GM23248 (cell line): Measurements from ENCODE around the gene DGKH. TPM values are rescaled to one million over a fixed set of nuclear protein-coding genes. Genes with fewer than 3 reads are reported as not detected.

ENCODE experiments used
- DNase-seq: peaks from one replicate; pipeline ENCODE4 v3.0.0-alpha.2; 2015
- H2AFZ ChIP-seq: fragments of 200-600 bp; sonication (generic); 2 replicates; pipeline ENCODE4 v1.6.1; 2016; ENCODE audit warnings: antibody characterized with exemption
- H3F3A ChIP-seq: fragments of 200-600 bp; sonication (generic); 2 replicates; pipeline ENCODE4 v1.6.1; 2016; ENCODE audit warnings: mild to moderate bottlenecking, antibody characterized with exemption, mixed run types; ENCODE audit not compliant: insufficient read depth
- H3K27ac ChIP-seq: fragments of 200-600 bp; sonication (generic); 2 replicates; pipeline ENCODE4 v1.5.1; 2016; ENCODE audit warnings: mild to moderate bottlenecking
- H3K27me3 ChIP-seq: fragments of 200-600 bp; sonication (generic); replicated peaks from 2 replicates; pipeline ENCODE4 v1.6.1; 2016; ENCODE audit warnings: mild to moderate bottlenecking; ENCODE audit not compliant: insufficient read depth
- H3K36me3 ChIP-seq: fragments of 200-600 bp; sonication (generic); 2 replicates; pipeline ENCODE4 v1.6.1; 2016; ENCODE audit warnings: low read depth, mild to moderate bottlenecking
- H3K4me1 ChIP-seq: fragments of 200-600 bp; sonication (generic); 2 replicates; pipeline ENCODE4 v1.6.1; 2016; ENCODE audit warnings: mild to moderate bottlenecking; ENCODE audit not compliant: insufficient read depth
- H3K4me2 ChIP-seq: fragments of 200-600 bp; sonication (generic); one replicate; pipeline ENCODE4 v1.6.1; 2016; ENCODE audit warnings: mild to moderate bottlenecking; ENCODE audit not compliant: unreplicated experiment
- H3K4me3 ChIP-seq: fragments of 200-600 bp; sonication (generic); 2 replicates; pipeline ENCODE4 v1.5.1; 2016; ENCODE audit warnings: mild to moderate bottlenecking
- H3K79me2 ChIP-seq: fragments of 200-600 bp; sonication (generic); 2 replicates; pipeline ENCODE4 v1.6.1; 2016; ENCODE audit warnings: mild to moderate bottlenecking; ENCODE audit not compliant: insufficient read depth
- H3K9ac ChIP-seq: fragments of 200-600 bp; sonication (generic); 2 replicates; pipeline ENCODE4 v1.6.1; 2016; ENCODE audit warnings: mild to moderate bottlenecking
- H3K9me2 ChIP-seq: fragments of 200-600 bp; sonication (generic); 2 replicates; pipeline ENCODE4 v1.6.1; 2016; ENCODE audit warnings: mixed run types, mild to moderate bottlenecking, moderate library complexity; ENCODE audit not compliant: insufficient read depth
- H3K9me3 ChIP-seq: fragments of 200-600 bp; sonication (generic); one replicate; pipeline ENCODE4 v1.6.1; 2017; ENCODE audit warnings: low read depth
- H4K20me1 ChIP-seq: fragments of 200-600 bp; sonication (generic); 2 replicates; pipeline ENCODE4 v1.6.0; 2016; ENCODE audit not compliant: insufficient read depth
- EZH2 ChIP-seq: fragments of 200-600 bp; sonication (generic); IDR thresholded peaks from 2 replicates; pipeline ENCODE4 v1.6.1; 2018; ENCODE audit warnings: antibody characterized with exemption, mild to moderate bottlenecking; ENCODE audit not compliant: insufficient read depth, poor library complexity, severe bottlenecking
- EZH2phosphoT487 ChIP-seq: fragments of 200-600 bp; sonication (generic); IDR thresholded peaks from 2 replicates; pipeline ENCODE4 v1.6.1; 2018; ENCODE audit warnings: antibody characterized with exemption, moderate library complexity, mild to moderate bottlenecking, low read depth; ENCODE audit not compliant: insufficient read depth
- WGBS, 2 experiments: methylation state at CpG; one replicate each; pipeline ENCODE4 v1.1.6; 2015 to 2017; ENCODE audit warnings: low lambda C conversion rate in 2 of 2, low coverage in 1 of 2; ENCODE audit errors: missing lambda C conversion rate in 2 of 2; 5-methylcytosine and 5-hydroxymethylcytosine counted together
- in situ Hi-C: fragments of 300-500 bp; cut with MboI; formaldehyde crosslinking; loops from 2 replicates; pipeline ENCODE4 v1.15.0; 2020
- polyA plus RNA-seq: library from polyadenylated mRNA; unstranded; fragments of >200 nt; fragmentation: Nextera tagmentation; extraction: Ambion mirVana; gene quantifications from 2 replicates; pipeline ENCODE4 v1.2.1, GENCODE V29; 2016
- total RNA-seq: library from RNA; depleted of rRNA; stranded (reverse); fragments of >200 nt; shearing (Covaris generic); gene quantifications from 2 replicates; pipeline ENCODE4 v1.2.3, GENCODE V29; 2014

The DGKH gene
- total and polyA plus RNA-seq, 2 experiments from 2014 or later = 1.4 to 7.1 TPM

DNA sequence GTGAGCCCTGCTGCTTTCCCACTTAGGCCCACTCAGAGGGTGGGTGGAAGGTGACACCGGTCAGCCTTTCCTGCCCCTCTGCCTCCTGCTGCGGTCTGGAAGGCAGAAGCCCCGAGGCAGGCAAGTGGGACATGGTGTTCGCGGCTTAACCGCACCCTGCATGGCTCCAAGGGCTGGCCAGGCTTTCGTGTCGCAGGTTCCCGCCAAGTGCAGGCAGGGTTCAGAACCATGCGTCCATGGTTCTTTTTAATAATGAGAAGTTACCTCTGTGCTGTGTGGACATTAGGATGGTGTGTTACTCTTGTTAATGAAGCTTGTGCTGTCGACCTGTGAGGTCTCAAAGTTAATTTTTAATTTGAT lies 986 bp downstream of the DGKH start:
- no peaks in the 10 kb centered on the region for H4K20me1 ChIP-seq
- peaks cover 12% of the 10 kb centered on the region for H3K4me1 ChIP-seq
- no peaks in the 10 kb centered on the region for H3K27me3 ChIP-seq
- no peak for TF ChIP-seq EZH2phosphoT487
- no peak for TF ChIP-seq EZH2
- DNase-seq = no peak
- H3K79me2 ChIP-seq = peaks cover 77% of the 10 kb centered on the region
- H3K27ac ChIP-seq = peak overlapping the region; percentile 66
- H2AFZ ChIP-seq = peak overlapping the region; percentile 86
- no peaks in the 10 kb centered on the region for H3K9me2 ChIP-seq
- peak overlapping the region; percentile 97 for H3K4me3 ChIP-seq
- H3F3A ChIP-seq = peaks cover 13% of the 10 kb centered on the region
- H3K9ac ChIP-seq = peak overlapping the region; percentile 83
- H3K4me2 ChIP-seq = peak overlapping the region; percentile 90
- WGBS, 2 experiments = 10% methylated on average over 11 of the region's 11 CpGs
- no peaks in the 10 kb centered on the region for H3K36me3 ChIP-seq
- in situ Hi-C loops = no loop called here
- no peaks in the 10 kb centered on the region for H3K9me3 ChIP-seq

GRCh38 chr13:42054798-42055499 lies 6.5 kb downstream of the DGKH start:
- Histone ChIP-seq H3K27ac (no peak overlapping the region), H3K9me3 (no peaks in the 10 kb centered on the region), H3K9me2 (no peaks in the 10 kb centered on the region), H3K79me2 (peaks cover 89% of the 10 kb centered on the region), H3K4me1 (no peaks in the 10 kb centered on the region), H3K4me2 (no peak overlapping the region), H4K20me1 (no peaks in the 10 kb centered on the region), H3K4me3 (no peak overlapping the region), H3F3A (no peaks in the 10 kb centered on the region), H3K36me3 (no peaks in the 10 kb centered on the region), H3K9ac (no peak overlapping the region), H2AFZ (no peak overlapping the region), H3K27me3 (no peaks in the 10 kb centered on the region)
- DNase-seq = no peak
- TF ChIP-seq EZH2phosphoT487 (no peak), EZH2 (no peak)
- 94 to 95% methylated on average over 5 of the region's 5 CpGs for WGBS, 2 experiments
- in situ Hi-C loops = no loop called here

- Histone ChIP-seq H3K4me1 (no peaks in the 10 kb centered on the region), H3K27ac (no peak overlapping the region), H3K4me2 (no peak overlapping the region), H3K79me2 (peaks cover 89% of the 10 kb centered on the region), H3K9me3 (no peaks in the 10 kb centered on the region), H3K9me2 (no peaks in the 10 kb centered on the region), H3K27me3 (no peaks in the 10 kb centered on the region), H3K4me3 (no peak overlapping the region), H2AFZ (no peak overlapping the region), H4K20me1 (no peaks in the 10 kb centered on the region), H3F3A (no peaks in the 10 kb centered on the region), H3K36me3 (no peaks in the 10 kb centered on the region), H3K9ac (no peak overlapping the region)
- no peak for DNase-seq
- TF ChIP-seq EZH2 (no peak), EZH2phosphoT487 (no peak)
- WGBS, 2 experiments = 82 to 84% methylated on average over 6 of the region's 6 CpGs
- in situ Hi-C loops = no loop called here
Observed at GRCh38 chr13:42055500-42056085, 7.1 kb downstream of the DGKH start.

GRCh38 chr13:42056146-42056545 lies 7.7 kb downstream of the DGKH start:
- Histone ChIP-seq H3K9me2 (no peaks in the 10 kb centered on the region), H3K27ac (no peak overlapping the region), H4K20me1 (no peaks in the 10 kb centered on the region), H3K79me2 (peaks cover 88% of the 10 kb centered on the region), H3K36me3 (no peaks in the 10 kb centered on the region), H2AFZ (no peak overlapping the region), H3K4me1 (no peaks in the 10 kb centered on the region), H3K4me3 (no peak overlapping the region), H3F3A (no peaks in the 10 kb centered on the region), H3K9me3 (no peaks in the 10 kb centered on the region), H3K4me2 (no peak overlapping the region), H3K9ac (no peak overlapping the region), H3K27me3 (no peaks in the 10 kb centered on the region)
- 95 to 96% methylated on average over 1 of the region's 1 CpG for WGBS, 2 experiments
- in situ Hi-C loops = no loop called here
- TF ChIP-seq EZH2phosphoT487 (no peak), EZH2 (no peak)
- DNase-seq = no peak
